IMR-90 (cell line): Measurements from ENCODE around the gene SPTB. TPM values are rescaled to one million over a fixed set of nuclear protein-coding genes. Genes with fewer than 3 reads are reported as not detected.
A peak's percentile ranks its signal among the peaks of the same experiment; 100 is the strongest.

ENCODE experiments used
- ATAC-seq: fragments of 200-7000 bp; cut with Tn5 transposase; 2 replicates; pipeline ENCODE4 v1.9.1; 2020; ENCODE audit warnings: low read depth, mild to moderate bottlenecking, moderate library complexity
- BruUV-seq: library from RNA; stranded (reverse); fragments of 400-500 nt; replicated peaks from 2 replicates; lab custom pipeline; 2021; lab: Mats Ljungman, UMichigan
- CTCF ChIA-PET: fragments of 300-600 bp; formaldehyde crosslinking; extraction: SDS; loops from one replicate; lab custom pipeline; 2021; ENCODE audit warnings: antibody characterized with exemption; lab: Yijun Ruan, JAX
- POLR2A ChIA-PET: fragments of 300-600 bp; sonication (Branson Sonifier 250); formaldehyde crosslinking; loops from one replicate; lab custom pipeline; 2022; ENCODE audit warnings: antibody characterized with exemption; ENCODE audit not compliant: unreplicated experiment; lab: Charles Lee
- DNase-seq: peaks from one replicate; pipeline ENCODE4 v3.0.0; 2013
- H2AFZ ChIP-seq: replicated peaks from 2 replicates; pipeline ENCODE3; 2013; ENCODE audit warnings: low read length, mild to moderate bottlenecking; ENCODE audit not compliant: poor library complexity
- H2AK5ac ChIP-seq: 2 replicates; pipeline ENCODE4 v1.6.1; 2013; ENCODE audit warnings: low read depth, low read length, inconsistent platforms
- H2AK9ac ChIP-seq: replicated peaks from 2 replicates; pipeline ENCODE3; 2013; ENCODE audit warnings: mild to moderate bottlenecking, low read depth, low read length, moderate library complexity; ENCODE audit not compliant: poor library complexity
- H2BK120ac ChIP-seq: 2 replicates; pipeline ENCODE4 v1.6.1; 2013; ENCODE audit warnings: low read depth, low read length, inconsistent platforms
- H2BK15ac ChIP-seq: 3 replicates; pipeline ENCODE4 v1.6.1; 2013; ENCODE audit warnings: low read depth, low read length, inconsistent platforms
- H2BK20ac ChIP-seq: 2 replicates; pipeline ENCODE4 v1.6.1; 2013; ENCODE audit warnings: low read depth, mild to moderate bottlenecking, inconsistent platforms, low read length, moderate library complexity
- H2BK5ac ChIP-seq: 2 replicates; pipeline ENCODE4 v1.6.1; 2013; ENCODE audit warnings: mild to moderate bottlenecking, low read depth, low read length, inconsistent platforms; ENCODE audit not compliant: poor library complexity, severe bottlenecking
- H3K14ac ChIP-seq: replicated peaks from 2 replicates; pipeline ENCODE4 v1.6.1; 2013; ENCODE audit warnings: low read depth, low read length, inconsistent platforms
- H3K18ac ChIP-seq: 2 replicates; pipeline ENCODE4 v1.6.1; 2013; ENCODE audit warnings: low read depth, low read length, control low read depth
- H3K23ac ChIP-seq: 2 replicates; pipeline ENCODE4 v1.6.1; 2013; ENCODE audit warnings: low read depth, low read length, inconsistent platforms
- H3K27ac ChIP-seq: 2 replicates; pipeline ENCODE4 v1.5.1; 2013; ENCODE audit warnings: mild to moderate bottlenecking, control low read depth, low read length; ENCODE audit not compliant: insufficient read depth
- H3K27me3 ChIP-seq: 2 replicates; pipeline ENCODE4 v1.6.1; 2013; ENCODE audit warnings: low read length; ENCODE audit not compliant: control insufficient read depth, insufficient read depth
- H3K36me3 ChIP-seq: 2 replicates; pipeline ENCODE4 v1.6.1; 2013; ENCODE audit warnings: low read length, mixed read lengths; ENCODE audit not compliant: control insufficient read depth, insufficient read depth
- H3K4ac ChIP-seq: 2 replicates; pipeline ENCODE4 v1.6.1; 2013; ENCODE audit warnings: low read depth, low read length, inconsistent platforms
- H3K4me1 ChIP-seq: 2 replicates; pipeline ENCODE4 v1.6.1; 2013; ENCODE audit warnings: low read length, mixed read lengths; ENCODE audit not compliant: control insufficient read depth, insufficient read depth
- H3K4me2 ChIP-seq: 2 replicates; pipeline ENCODE4 v1.6.1; 2013; ENCODE audit warnings: low read depth, mild to moderate bottlenecking, control low read depth, low read length, moderate library complexity
- H3K4me3 ChIP-seq: 2 replicates; pipeline ENCODE4 v1.5.1; 2013; ENCODE audit warnings: low read depth, mild to moderate bottlenecking, control low read depth, low read length, moderate library complexity; ENCODE audit not compliant: insufficient read depth
- H3K56ac ChIP-seq: 2 replicates; pipeline ENCODE4 v1.6.1; 2013; ENCODE audit warnings: low read length, inconsistent platforms; ENCODE audit not compliant: insufficient read depth; ENCODE audit errors: extremely low read depth
- H3K79me1 ChIP-seq, 2 experiments: 2 replicates each; pipeline ENCODE4 v1.6.1; 2013; ENCODE audit warnings: low read length in 2 of 2, inconsistent platforms in 1 of 2, low read depth in 1 of 2
- H3K9ac ChIP-seq: 2 replicates; pipeline ENCODE4 v1.6.1; 2013; ENCODE audit warnings: low read depth, low read length, control low read depth
- H3K9me1 ChIP-seq: 2 replicates; pipeline ENCODE4 v1.6.1; 2013; ENCODE audit warnings: low read length, inconsistent platforms; ENCODE audit not compliant: insufficient read depth
- H3K9me3 ChIP-seq: 2 replicates; pipeline ENCODE4 v1.6.1; 2013; ENCODE audit warnings: low read length; ENCODE audit not compliant: control insufficient read depth, insufficient read depth
- H4K20me1 ChIP-seq: 2 replicates; pipeline ENCODE4 v1.6.1; 2013; ENCODE audit warnings: low read length, inconsistent platforms; ENCODE audit not compliant: insufficient read depth
- H4K5ac ChIP-seq: 2 replicates; pipeline ENCODE4 v1.6.1; 2013; ENCODE audit warnings: mild to moderate bottlenecking, low read depth, low read length, control low read depth
- H4K8ac ChIP-seq, 2 experiments: 2 replicates each; pipeline ENCODE4 v1.6.1; 2013; ENCODE audit warnings: low read depth in 2 of 2, low read length in 2 of 2, control low read depth in 1 of 2, inconsistent platforms in 1 of 2
- H4K91ac ChIP-seq: 2 replicates; pipeline ENCODE4 v1.6.1; 2013; ENCODE audit warnings: low read depth, low read length, inconsistent platforms; ENCODE audit not compliant: insufficient read depth
- FOS ChIP-seq: fragments of 150-350 bp; IDR thresholded peaks from 2 replicates; pipeline ENCODE4 v1.6.1; 2016; ENCODE audit warnings: low read depth, low read length
- RFX5 ChIP-seq: IDR thresholded peaks from 2 replicates; pipeline ENCODE4 v1.8.0; 2012; ENCODE audit warnings: low read depth, mild to moderate bottlenecking, low read length, moderate library complexity
- SMC3 ChIP-seq: fragments of 150-350 bp; IDR thresholded peaks from 2 replicates; pipeline ENCODE4 v1.6.1; 2016; ENCODE audit warnings: low read depth, mild to moderate bottlenecking, antibody characterized with exemption, low read length, moderate library complexity
- WGBS, 2 experiments: methylation state at CpG; one replicate each; pipeline versions ENCODE4 v1.1.5 to v1.1.7; 2013; ENCODE audit warnings: missing lambda C conversion rate in 2 of 2; ENCODE audit not compliant: insufficient read length in 1 of 2; ENCODE audit errors: extremely low coverage in 2 of 2; 5-methylcytosine and 5-hydroxymethylcytosine counted together
- dilution Hi-C: fragments of 300-500 bp; cut with HindIII; formaldehyde crosslinking; loops from one replicate; pipeline ENCODE4 v1.14.3; 2018; ENCODE audit warnings: low sequenced_read_pairs; ENCODE audit not compliant: unreplicated experiment
- in situ Hi-C: fragments of 300-500 bp; cut with MboI; formaldehyde crosslinking; loops from 3 replicates; pipeline ENCODE4 v1.14.3; 2019; ENCODE audit warnings: low sequenced_read_pairs, inconsistent platforms, mixed read lengths
- intact Hi-C: fragments of 100-400 bp; cut with micrococcal nuclease; formaldehyde crosslinking; loops from 2 replicates; pipeline ENCODE4 v1.10.0; 2022
- polyA plus RNA-seq, 3 experiments: library from polyadenylated mRNA; depleted of rRNA; stranded (reverse); fragments of >200 nt; gene quantifications; 2 replicates each; pipeline ENCODE4 v1.2.3, GENCODE V29; 2012; ENCODE audit warnings: low replicate concordance in 1 of 3
- total RNA-seq: library from RNA; depleted of rRNA; stranded (reverse); fragments of >200 nt; gene quantifications from 2 replicates; pipeline ENCODE4 v1.2.3, GENCODE V29; 2012

Gene SPTB
- total and polyA plus RNA-seq, 2 of the 4 experiments (the other 2 are of a cell fraction), result under 0.01 to 0.07 TPM

DNA sequence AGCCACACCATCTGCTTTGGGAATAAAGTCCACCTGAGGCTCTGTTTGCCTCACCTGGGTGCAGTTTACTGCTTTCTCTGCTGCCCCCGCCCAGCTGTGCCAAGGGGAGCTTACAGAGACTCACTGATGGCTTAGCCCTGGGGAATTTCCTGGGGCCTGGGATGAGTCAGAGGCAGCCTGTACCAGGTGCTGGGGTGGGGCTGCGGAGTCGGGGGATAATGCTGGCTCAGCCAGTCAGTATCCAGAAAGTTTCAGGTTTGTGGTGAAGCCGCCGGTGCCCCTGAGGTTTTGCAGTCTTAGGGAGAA lies 153.2 kb downstream of the SPTB start:
- Histone ChIP-seq H3K4me1 (peaks cover 2% of the 10 kb centered on the region), H3K23ac (no peak overlapping the region), H2AK9ac (peak overlapping the region; percentile 51), H4K20me1 (no peaks in the 10 kb centered on the region), H3K9ac (no peak overlapping the region), H3K14ac (no peak overlapping the region), H4K91ac (no peak overlapping the region), H2BK20ac (no peak overlapping the region), H3K9me1 (peaks cover 4% of the 10 kb centered on the region; the same call in 1 of the 2 replicates), H3K27me3 (no peaks in the 10 kb centered on the region), H4K8ac (no peak overlapping the region), H2BK15ac (no peak overlapping the region), H3K9me3 (no peaks in the 10 kb centered on the region), H3K4me3 (no peak overlapping the region), H3K36me3 (peaks cover 15% of the 10 kb centered on the region), H4K5ac (no peak overlapping the region), H2AFZ (no peak overlapping the region), H3K56ac (no peak overlapping the region), H2BK5ac (no peak overlapping the region), H3K79me1 (peaks cover 0 to 7% of the 10 kb centered on the region in 2 experiments; a peak in 2 of 4 replicates), H2AK5ac (no peak overlapping the region), H3K4me2 (no peak overlapping the region), H2BK120ac (no peak overlapping the region), H3K27ac (no peak overlapping the region), H3K4ac (no peak overlapping the region), H3K18ac (no peak overlapping the region)
- no TSS peak for BruUV-seq
- intact Hi-C loops (no loop called here), dilution Hi-C loops (no loop called here), in situ Hi-C loops (no loop called here)
- ATAC-seq (peak; percentile 35; the same call in 1 of the 2 replicates), DNase-seq (peak; percentile 60)
- TF ChIP-seq FOS (0 out of 2 replicates have a peak, but pooled peaks have one; percentile 3), RFX5 (no peak), SMC3 (no peak)
- ChIA-PET POLR2A (no interaction called here), CTCF (no interaction called here)
- WGBS, 2 experiments, result 20% methylated on average over 1 of the region's 5 CpGs; no CpG with 5 or more reads in 1 of the 2 experiments
